OCI-LY7 (cell line): ENCODE data around the gene DAB2IP. TPM values are rescaled to one million over a fixed set of nuclear protein-coding genes. Genes with fewer than 3 reads are reported as not detected.

Source experiments
- BruUV-seq: library from RNA; stranded (reverse); fragments of 400-500 nt; replicated peaks from 2 replicates; lab custom pipeline; 2021; lab: Mats Ljungman, UMichigan
- CTCF ChIA-PET: fragments of 300-600 bp; sonication (Branson Sonifier 250); formaldehyde crosslinking; loops from one replicate; lab custom pipeline; 2022; ENCODE audit warnings: antibody characterized with exemption; ENCODE audit not compliant: unreplicated experiment; lab: Charles Lee
- POLR2A ChIA-PET: fragments of 300-600 bp; sonication (Branson Sonifier 250); formaldehyde crosslinking; loops from one replicate; lab custom pipeline; 2022; ENCODE audit warnings: antibody characterized with exemption; lab: Charles Lee
- DNase-seq: peaks from one replicate; pipeline ENCODE4 v3.0.0-alpha.2; 2015; ENCODE audit warnings: low spot score
- H2AFZ ChIP-seq: fragments of 200-600 bp; sonication (generic), shearing (Covaris generic); 2 replicates; pipeline ENCODE4 v1.6.1; 2014; ENCODE audit warnings: mild to moderate bottlenecking, antibody characterized with exemption, low read length, moderate library complexity
- H3K27ac ChIP-seq: fragments of 200-600 bp; sonication (generic); 2 replicates; pipeline ENCODE4 v1.5.1; 2014; ENCODE audit warnings: mixed run types, low read depth, mild to moderate bottlenecking, moderate library complexity, low read length, inconsistent platforms; ENCODE audit not compliant: poor library complexity, severe bottlenecking
- H3K36me3 ChIP-seq: fragments of 200-600 bp; sonication (generic); 2 replicates; pipeline ENCODE4 v1.6.1; 2014; ENCODE audit warnings: mild to moderate bottlenecking, antibody characterized with exemption, low read length, moderate library complexity, mixed read lengths; ENCODE audit not compliant: insufficient read depth
- H3K4me1 ChIP-seq: fragments of 200-600 bp; sonication (generic); 2 replicates; pipeline ENCODE4 v1.5.1; 2014; ENCODE audit warnings: mild to moderate bottlenecking, low read length; ENCODE audit not compliant: insufficient read depth, poor library complexity, severe bottlenecking
- H3K4me2 ChIP-seq: fragments of 200-600 bp; sonication (generic); 2 replicates; pipeline ENCODE4 v1.6.1; 2014; ENCODE audit warnings: mild to moderate bottlenecking, low read length
- H3K4me3 ChIP-seq: fragments of 200-600 bp; sonication (generic); 2 replicates; pipeline ENCODE4 v1.5.1; 2014; ENCODE audit warnings: mild to moderate bottlenecking, low read depth, low read length; ENCODE audit not compliant: poor library complexity, severe bottlenecking
- H3K79me2 ChIP-seq: fragments of 200-600 bp; sonication (generic); 2 replicates; pipeline ENCODE4 v1.6.1; 2016; ENCODE audit warnings: low read depth, mild to moderate bottlenecking, low read length, moderate library complexity, mixed read lengths; ENCODE audit not compliant: insufficient read depth
- H3K9me2 ChIP-seq: fragments of 200-600 bp; sonication (generic); 2 replicates; pipeline ENCODE4 v1.6.1; 2016; ENCODE audit warnings: mild to moderate bottlenecking, low read length, mixed read lengths; ENCODE audit not compliant: insufficient read depth
- H3K9me3 ChIP-seq: fragments of 200-600 bp; sonication (generic); 2 replicates; pipeline ENCODE4 v1.6.1; 2014; ENCODE audit warnings: mild to moderate bottlenecking, mixed run types, low read length, mixed read lengths
- H4K20me1 ChIP-seq: fragments of 200-600 bp; sonication (generic); 2 replicates; pipeline ENCODE4 v1.6.1; 2014; ENCODE audit warnings: mild to moderate bottlenecking, antibody characterized with exemption, low read length, moderate library complexity, mixed read lengths; ENCODE audit not compliant: insufficient read depth
- CTCF ChIP-seq: fragments of 200-600 bp; sonication (generic); conservative IDR thresholded peaks from 2 replicates; pipeline ENCODE4 v1.5.1; 2014; ENCODE audit warnings: mild to moderate bottlenecking, antibody characterized with exemption, low read length, moderate library complexity, mixed read lengths
- EZH2phosphoT487 ChIP-seq: fragments of 200-600 bp; sonication (generic); IDR thresholded peaks from 2 replicates; pipeline ENCODE4 v1.6.1; 2018; ENCODE audit warnings: low read depth, borderline replicate concordance, mild to moderate bottlenecking, mixed run types, antibody characterized with exemption, low read length, moderate library complexity, mixed read lengths
- intact Hi-C: fragments of 100-400 bp; cut with micrococcal nuclease; formaldehyde crosslinking; loops from one replicate; pipeline ENCODE4 v1.10.0; 2022; ENCODE audit not compliant: unreplicated experiment
- total RNA-seq, 2 experiments: library from RNA; depleted of rRNA in 1 of 2; stranded (reverse); fragments of >200 nt in 1 of 2; shearing (Covaris generic) in 1 of 2; gene quantifications; 2 replicates each; pipeline ENCODE4 v1.2.3, GENCODE V29; 2014 to 2022

The DAB2IP gene
- total RNA-seq, 2 experiments from 2014 or later: 3.9 to 11.1 TPM

GRCh38 chr9:121675969-121676822 lies 24.8 kb downstream of the DAB2IP start:
- H4K20me1 ChIP-seq: no peaks in the 10 kb centered on the region
- no peak overlapping the region for H3K27ac ChIP-seq
- no peaks in the 10 kb centered on the region for H3K9me2 ChIP-seq
- H3K4me2 ChIP-seq: no peak overlapping the region
- no peak for DNase-seq
- no TSS peak for BruUV-seq
- H3K36me3 ChIP-seq: no peaks in the 10 kb centered on the region
- no peaks in the 10 kb centered on the region for H3K79me2 ChIP-seq
- POLR2A ChIA-PET: no interaction called here
- intact Hi-C loops: no loop called here
- no peaks in the 10 kb centered on the region for H3K4me1 ChIP-seq
- H3K9me3 ChIP-seq: no peaks in the 10 kb centered on the region
- TF ChIP-seq EZH2phosphoT487 (no peak), CTCF (no peak)
- CTCF ChIA-PET: no interaction called here
- H2AFZ ChIP-seq: no peak overlapping the region
- no peak overlapping the region for H3K4me3 ChIP-seq

- no TSS peak for BruUV-seq
Measured at GRCh38 chr9:121676926-121677325, 25.5 kb downstream of the DAB2IP start.

More at GRCh38 chr9:121676926-121677325, 25.5 kb downstream of the DAB2IP start:
- no peak for DNase-seq
- no peak overlapping the region for H2AFZ ChIP-seq
- ChIA-PET POLR2A (no interaction called here), CTCF (no interaction called here)
- H3K4me1 ChIP-seq: no peaks in the 10 kb centered on the region
- no peaks in the 10 kb centered on the region for H3K79me2 ChIP-seq
- no peaks in the 10 kb centered on the region for H3K36me3 ChIP-seq
- H3K4me3 ChIP-seq: no peak overlapping the region
- no peak overlapping the region for H3K27ac ChIP-seq
- H3K4me2 ChIP-seq: no peak overlapping the region
- no peaks in the 10 kb centered on the region for H3K9me3 ChIP-seq
- TF ChIP-seq CTCF: no peak
- no peak for TF ChIP-seq EZH2phosphoT487
- no peaks in the 10 kb centered on the region for H3K9me2 ChIP-seq
- intact Hi-C loops: no loop called here
- no peaks in the 10 kb centered on the region for H4K20me1 ChIP-seq
